ENCODE measurements around the gene NELFCD.
"Not testable (repeated sequence)": the region's sequence is repeated elsewhere in the genome, so short reads cannot be mapped to it uniquely, and the experiment has no call there.

Gene NELFCD, protein sequence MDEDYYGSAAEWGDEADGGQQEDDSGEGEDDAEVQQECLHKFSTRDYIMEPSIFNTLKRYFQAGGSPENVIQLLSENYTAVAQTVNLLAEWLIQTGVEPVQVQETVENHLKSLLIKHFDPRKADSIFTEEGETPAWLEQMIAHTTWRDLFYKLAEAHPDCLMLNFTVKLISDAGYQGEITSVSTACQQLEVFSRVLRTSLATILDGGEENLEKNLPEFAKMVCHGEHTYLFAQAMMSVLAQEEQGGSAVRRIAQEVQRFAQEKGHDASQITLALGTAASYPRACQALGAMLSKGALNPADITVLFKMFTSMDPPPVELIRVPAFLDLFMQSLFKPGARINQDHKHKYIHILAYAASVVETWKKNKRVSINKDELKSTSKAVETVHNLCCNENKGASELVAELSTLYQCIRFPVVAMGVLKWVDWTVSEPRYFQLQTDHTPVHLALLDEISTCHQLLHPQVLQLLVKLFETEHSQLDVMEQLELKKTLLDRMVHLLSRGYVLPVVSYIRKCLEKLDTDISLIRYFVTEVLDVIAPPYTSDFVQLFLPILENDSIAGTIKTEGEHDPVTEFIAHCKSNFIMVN

DNA sequence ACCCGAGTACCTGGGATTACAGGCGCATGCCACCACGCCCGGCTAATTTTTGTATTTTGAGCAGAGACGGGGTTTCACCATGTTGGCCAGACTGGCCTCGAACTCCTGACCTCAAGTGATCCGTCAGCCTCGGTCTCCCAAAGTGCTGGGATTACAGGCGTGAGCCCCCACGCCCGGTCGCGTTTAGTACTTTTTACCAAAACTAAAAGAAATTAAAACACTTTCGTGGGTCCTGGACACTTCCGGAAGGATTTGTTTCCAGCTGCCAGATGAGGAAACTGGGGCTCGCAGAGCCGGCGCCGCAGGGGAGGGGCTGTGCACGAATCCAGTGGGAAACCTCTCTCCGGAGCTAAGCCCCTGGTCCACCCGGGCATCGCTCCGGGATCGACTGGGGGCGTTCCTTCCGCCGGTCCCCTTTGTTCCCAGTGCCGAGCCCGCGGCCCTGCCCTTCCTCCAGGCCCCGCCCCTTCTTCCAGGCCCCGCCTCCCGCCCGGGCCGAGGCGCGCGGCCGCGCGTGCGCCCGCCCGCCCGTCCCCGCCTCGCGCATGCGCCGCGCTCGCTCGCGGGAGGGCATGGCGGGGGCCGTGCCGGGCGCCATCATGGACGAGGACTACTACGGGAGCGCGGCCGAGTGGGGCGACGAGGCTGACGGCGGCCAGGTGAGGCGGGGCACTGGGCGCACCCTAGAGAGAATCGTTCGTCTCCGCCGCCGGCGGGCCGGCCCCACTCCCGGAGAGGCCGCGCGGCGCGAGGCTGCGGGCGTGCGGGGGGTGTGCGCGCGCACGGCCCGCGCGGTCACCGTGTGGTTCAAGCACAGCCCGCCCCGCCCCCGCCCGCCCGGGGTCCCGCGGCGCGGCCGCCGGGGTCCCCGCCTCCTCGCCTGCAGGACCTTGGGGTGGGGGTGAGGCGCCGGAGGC lies at the start of gene NELFCD:
Gene NELFCD (plus strand): TSS at position 546 of the 917 bp plus-strand sequence. CDS start 54 bp downstream, at position 600.
- H3K27me3 Mint-ChIP-seq, result no peaks in the 10 kb centered on the region
- H3K27ac Mint-ChIP-seq, result peak within 1 kb of the TSS; percentile 81 to 88
- H3K4me3 Mint-ChIP-seq, result peak within 1 kb of the TSS; percentile 82 to 88
- peaks cover 29% of the 10 kb centered on the region for H3K4me1 Mint-ChIP-seq
- peaks cover 8 to 11% of the 10 kb centered on the region in 2 donors for H3K9me3 Mint-ChIP-seq
- ATAC-seq, result peak; percentile 87
- peak; percentile 85 to 88 for DNase-seq

DNA sequence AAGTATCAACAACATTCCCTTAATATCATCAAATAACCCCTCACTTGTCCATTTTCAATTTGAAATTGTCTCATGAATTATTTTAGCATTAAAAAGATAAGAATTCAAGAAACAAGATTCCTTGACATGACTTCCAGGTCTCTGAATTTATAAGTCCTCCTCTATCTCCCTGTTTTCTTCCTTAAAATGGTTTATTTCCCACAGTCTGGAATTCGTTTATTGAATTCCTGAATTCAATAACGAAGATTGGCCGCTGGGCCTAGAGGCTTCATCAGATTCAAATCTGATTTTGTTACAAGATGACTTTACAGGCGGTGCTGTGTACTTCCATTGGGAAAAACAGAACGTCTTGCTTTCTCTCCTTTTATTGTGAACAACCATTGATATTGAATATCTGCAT lies 48.9 kb upstream of the NELFCD start:
- Mint-ChIP-seq H3K4me3 (no peak overlapping the region), H3K27ac (no peak overlapping the region), H3K4me1 (no peaks in the 10 kb centered on the region), H3K27me3 (peaks cover 25% of the 10 kb centered on the region), H3K9me3 (no peaks in the 10 kb centered on the region)
- no peak for DNase-seq
- ATAC-seq, result no peak

DNA sequence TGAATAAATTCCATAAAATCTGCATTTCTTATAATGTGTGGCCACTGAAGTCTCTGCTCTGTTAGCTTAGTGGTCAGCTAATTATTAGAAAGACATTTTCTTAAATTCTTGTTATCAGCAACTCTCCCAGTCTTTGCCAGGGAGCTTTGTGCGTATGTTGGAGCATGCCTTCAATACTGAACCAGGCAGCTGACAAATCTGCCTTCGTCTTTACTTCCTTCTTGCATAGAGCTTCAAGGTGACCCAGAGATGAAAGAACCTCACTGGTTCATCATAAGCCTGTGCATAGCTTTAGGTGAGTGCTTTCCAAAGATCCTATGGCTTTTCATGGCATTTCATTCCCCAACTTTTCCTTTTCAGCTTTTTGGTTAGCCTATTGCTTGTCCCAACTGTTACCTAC lies 43.0 kb upstream of the NELFCD start:
- H3K4me1 Mint-ChIP-seq, result no peaks in the 10 kb centered on the region
- H3K27ac Mint-ChIP-seq, result no peak overlapping the region
- ATAC-seq (no peak), DNase-seq (no peak)
- H3K9me3 Mint-ChIP-seq, result no peaks in the 10 kb centered on the region
- H3K27me3 Mint-ChIP-seq, result peaks cover 11% of the 10 kb centered on the region
- no peak overlapping the region for H3K4me3 Mint-ChIP-seq

DNA sequence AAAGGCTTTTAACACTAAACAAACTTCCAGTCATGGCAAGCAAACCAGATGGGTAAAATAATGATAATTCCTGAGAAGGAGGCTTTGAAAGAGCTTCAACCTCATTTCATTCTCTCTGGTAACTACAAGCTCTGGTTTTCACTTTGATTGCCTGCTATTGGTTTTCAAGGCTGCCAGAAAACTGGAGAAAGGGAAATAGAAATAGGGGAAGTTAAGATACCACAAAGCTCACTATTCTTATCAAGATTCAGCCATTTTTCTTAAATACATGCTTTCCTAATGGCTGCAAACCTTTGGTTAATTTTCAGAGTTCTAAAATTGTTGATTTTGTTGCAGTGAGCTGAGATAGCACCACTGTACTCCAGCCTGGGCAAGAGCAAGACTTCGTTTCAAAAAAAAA lies 42.5 kb upstream of the NELFCD start:
- H3K27ac Mint-ChIP-seq, result no peak overlapping the region
- no peak overlapping the region for H3K4me3 Mint-ChIP-seq
- DNase-seq, result no peak
- H3K9me3 Mint-ChIP-seq, result no peaks in the 10 kb centered on the region
- H3K4me1 Mint-ChIP-seq, result no peaks in the 10 kb centered on the region
- peaks cover 11% of the 10 kb centered on the region for H3K27me3 Mint-ChIP-seq
- ATAC-seq, result no peak

DNA sequence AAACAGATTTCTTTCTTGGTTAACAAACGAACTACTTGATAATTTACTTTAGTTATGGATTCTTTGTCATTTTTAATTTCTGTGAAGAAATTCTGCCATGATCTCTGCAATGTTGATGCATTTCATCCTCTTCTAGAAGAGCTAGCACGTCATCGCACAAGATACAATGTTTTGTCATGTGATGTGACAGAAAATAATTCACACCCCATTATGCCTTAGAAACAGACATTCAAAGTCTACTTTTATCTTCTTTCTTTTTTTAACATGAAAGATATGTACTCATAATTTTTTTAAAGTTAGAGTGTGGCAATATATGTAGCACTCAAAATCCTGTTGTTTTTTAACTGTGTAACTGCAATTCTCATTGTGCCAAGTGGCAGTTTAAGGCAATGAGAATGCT lies 39.6 kb upstream of the NELFCD start:
- ATAC-seq (no peak), DNase-seq (no peak)
- Mint-ChIP-seq H3K9me3 (no peaks in the 10 kb centered on the region), H3K27ac (no peak overlapping the region), H3K4me1 (no peaks in the 10 kb centered on the region), H3K4me3 (no peak overlapping the region), H3K27me3 (peaks cover 11% of the 10 kb centered on the region)

DNA sequence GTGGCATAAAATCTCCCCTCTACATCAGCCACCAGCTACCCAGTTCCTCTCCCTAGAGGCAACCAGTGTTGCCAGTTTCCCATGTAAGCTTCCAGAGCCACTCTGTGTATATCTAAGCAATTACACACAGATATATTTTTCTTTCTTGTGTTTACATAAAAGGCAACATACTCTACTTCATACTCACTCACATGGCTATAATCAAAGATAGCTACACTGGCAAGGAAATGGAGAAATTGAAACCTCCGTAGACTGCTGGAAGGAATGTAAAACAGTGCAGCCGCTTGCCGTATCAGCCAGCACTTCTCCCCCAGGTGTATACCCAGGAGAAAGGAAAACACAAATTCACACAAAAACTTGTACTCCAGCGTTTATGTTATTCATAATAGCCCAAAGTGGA lies 38.5 kb upstream of the NELFCD start:
- no peak overlapping the region for H3K27ac Mint-ChIP-seq
- H3K9me3 Mint-ChIP-seq, result no peaks in the 10 kb centered on the region
- DNase-seq, result no peak
- ATAC-seq, result no peak
- no peaks in the 10 kb centered on the region for H3K4me1 Mint-ChIP-seq
- no peak overlapping the region for H3K4me3 Mint-ChIP-seq
- peaks cover 8% of the 10 kb centered on the region for H3K27me3 Mint-ChIP-seq

DNA sequence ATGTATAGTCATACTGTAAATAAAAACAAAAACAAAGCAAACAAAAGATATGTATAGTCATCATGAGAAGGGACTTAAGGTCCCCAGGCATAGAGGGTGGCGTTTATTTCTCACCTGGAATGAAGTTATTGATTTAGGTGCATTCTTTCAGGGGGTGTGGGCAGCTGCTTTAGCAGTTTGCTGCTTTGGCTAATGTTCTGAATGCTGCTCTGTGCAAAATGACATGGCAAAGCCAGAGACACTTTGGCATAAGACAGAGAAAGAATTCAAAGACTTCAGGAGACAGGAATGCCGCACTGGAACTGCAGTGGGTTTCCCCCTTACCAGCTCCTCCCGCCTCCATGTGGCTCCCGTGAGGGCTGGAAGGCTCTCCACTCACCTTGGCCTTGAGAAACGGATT lies 36.4 kb upstream of the NELFCD start:
- Mint-ChIP-seq H3K27ac (peak overlapping the region in 1 of 2 donors; percentile 20), H3K4me1 (no peaks in the 10 kb centered on the region), H3K9me3 (no peaks in the 10 kb centered on the region), H3K27me3 (no peaks in the 10 kb centered on the region), H3K4me3 (no peak overlapping the region)
- ATAC-seq (no peak), DNase-seq (no peak)

DNA sequence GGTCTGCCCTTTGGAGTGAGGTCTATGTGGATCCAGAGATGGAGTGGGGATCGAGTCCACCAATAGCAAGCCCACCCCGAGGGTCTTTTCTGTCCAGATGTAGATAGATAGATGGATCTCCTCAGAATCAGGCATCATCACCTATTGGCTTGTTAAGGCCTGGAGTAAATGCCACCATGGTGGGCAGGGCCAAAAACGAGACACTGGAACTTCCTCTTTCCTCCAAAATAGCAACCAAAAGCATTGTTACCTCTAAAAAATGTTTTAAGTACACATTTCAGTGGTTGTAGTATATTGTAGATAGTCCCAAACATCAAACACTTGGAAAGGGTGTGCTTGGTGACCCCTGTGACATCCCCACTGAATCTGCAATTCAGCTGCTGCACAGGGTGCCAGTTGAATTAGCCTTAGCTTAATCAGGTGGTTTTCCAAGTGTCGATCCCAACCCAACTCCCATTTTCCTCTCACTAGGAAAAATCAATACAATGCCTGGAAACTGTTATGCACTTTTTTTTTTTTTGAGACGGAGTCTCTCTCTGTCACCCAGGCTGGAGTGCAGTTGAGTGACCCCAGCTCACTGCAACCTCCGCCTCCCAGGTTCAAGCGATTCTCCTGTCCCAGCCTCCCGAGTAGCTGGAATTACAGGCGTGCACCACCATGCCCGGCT lies 35.0 kb upstream of the NELFCD start:
- ATAC-seq (no peak), DNase-seq (no peak)
- Mint-ChIP-seq H3K27ac (no peak overlapping the region), H3K9me3 (no peaks in the 10 kb centered on the region), H3K4me3 (no peak overlapping the region), H3K27me3 (peaks cover 6% of the 10 kb centered on the region), H3K4me1 (no peaks in the 10 kb centered on the region)

DNA sequence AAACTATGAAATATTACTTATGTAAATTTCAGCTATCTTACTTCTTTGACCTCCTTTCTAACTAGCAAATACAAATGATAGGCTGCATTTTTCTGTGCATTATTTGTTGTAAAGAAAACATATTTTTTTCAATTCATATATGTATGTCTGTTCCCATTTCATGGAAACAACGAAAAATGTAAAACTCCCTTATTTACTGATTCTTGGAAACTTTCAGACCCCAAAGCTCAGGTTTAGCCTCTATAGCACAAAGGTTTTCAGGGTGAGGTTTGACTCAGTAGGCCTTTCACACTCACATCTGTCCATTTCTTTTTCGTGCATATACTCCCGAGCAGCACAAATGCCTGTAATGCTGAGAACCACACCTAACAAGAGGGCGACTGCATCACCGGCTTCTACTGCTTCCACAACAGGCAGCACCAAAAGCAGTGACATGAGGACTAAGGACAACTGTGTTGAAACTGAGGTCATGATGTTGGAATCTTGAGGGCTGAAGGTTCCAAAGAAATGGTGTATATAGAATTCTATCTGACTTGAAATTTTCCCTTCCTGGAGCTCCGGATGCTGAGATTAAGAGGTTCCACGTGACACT lies 33.2 kb upstream of the NELFCD start:
- not testable (repeated sequence) for H3K4me1 Mint-ChIP-seq, H3K27me3 Mint-ChIP-seq, H3K27ac Mint-ChIP-seq, H3K9me3 Mint-ChIP-seq, DNase-seq, H3K4me3 Mint-ChIP-seq, ATAC-seq

DNA sequence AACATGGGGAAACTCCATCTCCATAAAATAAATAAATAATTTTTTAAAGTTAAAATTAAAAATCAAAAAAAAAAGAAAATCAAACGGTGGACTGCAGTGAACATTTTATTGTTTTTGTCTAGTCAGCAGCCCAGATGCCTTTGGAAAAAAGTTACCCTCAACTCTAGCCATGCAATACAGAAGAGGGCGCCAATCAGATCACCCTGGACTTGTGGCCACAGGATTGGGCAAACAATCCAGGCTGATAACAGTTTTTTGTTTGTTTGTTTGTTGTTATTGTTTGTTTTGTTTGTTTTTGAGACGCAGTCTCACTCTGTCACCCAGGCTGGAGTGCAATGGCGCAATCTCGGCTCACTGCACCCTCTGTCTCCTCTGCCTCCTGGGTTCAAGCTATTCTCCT lies 30.5 kb upstream of the NELFCD start:
- H3K4me3 Mint-ChIP-seq, result no peak overlapping the region
- peaks cover 8% of the 10 kb centered on the region for H3K27me3 Mint-ChIP-seq
- H3K4me1 Mint-ChIP-seq, result no peaks in the 10 kb centered on the region
- ATAC-seq (no peak), DNase-seq (no peak)
- no peaks in the 10 kb centered on the region for H3K9me3 Mint-ChIP-seq
- no peak overlapping the region for H3K27ac Mint-ChIP-seq

DNA sequence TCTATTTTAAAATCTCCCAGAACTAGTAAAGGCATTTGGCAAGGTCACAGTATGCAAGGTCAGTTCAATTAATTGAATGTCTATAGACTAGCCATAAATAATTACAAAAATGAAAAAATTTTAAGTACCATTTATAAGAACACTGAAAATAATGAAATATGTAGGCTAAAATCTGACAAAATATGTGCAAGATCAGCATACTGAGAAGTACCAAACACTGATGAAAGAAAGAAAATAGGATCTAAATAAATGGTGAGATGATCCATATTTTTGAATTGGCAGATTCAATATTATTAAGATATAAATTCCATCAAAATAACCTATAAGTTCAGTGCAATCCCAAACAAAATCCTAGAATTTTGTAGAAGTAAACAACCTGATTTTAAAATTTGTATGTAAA lies 28.0 kb upstream of the NELFCD start:
- no peaks in the 10 kb centered on the region for H3K9me3 Mint-ChIP-seq
- H3K4me1 Mint-ChIP-seq, result no peaks in the 10 kb centered on the region
- H3K27me3 Mint-ChIP-seq, result peaks cover 8% of the 10 kb centered on the region
- DNase-seq (no peak), ATAC-seq (no peak)
- H3K27ac Mint-ChIP-seq, result no peak overlapping the region
- no peak overlapping the region for H3K4me3 Mint-ChIP-seq

DNA sequence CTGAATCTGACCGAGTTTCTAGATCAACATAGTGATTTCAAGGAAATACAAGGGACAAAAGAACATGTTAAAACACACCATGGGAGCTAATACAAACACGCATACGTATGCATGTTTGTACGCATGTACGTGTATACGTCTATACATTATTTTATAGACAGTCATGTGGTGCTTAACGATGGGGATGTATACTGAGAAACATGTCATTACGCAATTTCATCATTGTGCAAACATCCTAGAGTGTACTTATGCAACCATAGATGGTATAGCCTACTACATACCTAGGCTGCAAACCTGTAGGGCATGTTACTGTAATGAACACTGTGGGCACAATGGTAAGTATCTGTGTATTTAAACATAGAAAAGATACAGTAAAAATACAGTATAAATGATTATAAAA lies 25.0 kb upstream of the NELFCD start:
- Mint-ChIP-seq H3K27ac (no peak overlapping the region), H3K27me3 (peaks cover 8% of the 10 kb centered on the region), H3K4me3 (no peak overlapping the region), H3K9me3 (no peaks in the 10 kb centered on the region), H3K4me1 (no peaks in the 10 kb centered on the region)
- ATAC-seq (no peak), DNase-seq (no peak)

DNA sequence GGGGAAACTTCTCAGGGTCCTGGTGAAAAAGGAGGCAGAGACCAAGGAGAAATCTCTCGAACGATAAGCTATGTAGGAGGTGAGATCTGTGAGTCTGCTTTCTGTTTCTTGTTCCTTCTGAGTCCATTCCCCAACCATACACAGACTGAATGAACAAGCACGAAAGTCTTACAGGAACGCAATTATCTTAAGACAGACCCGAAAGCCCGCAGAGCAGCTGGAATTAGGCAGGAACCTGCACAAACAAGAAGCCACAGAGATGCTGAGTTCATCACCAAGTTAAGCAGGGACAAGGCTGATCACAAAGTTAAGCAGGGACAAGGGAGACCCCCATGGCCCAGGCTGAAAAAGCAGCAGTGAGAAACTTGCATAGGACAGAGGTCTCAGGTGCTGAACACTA lies 21.4 kb upstream of the NELFCD start:
- peaks cover 7% of the 10 kb centered on the region for H3K27me3 Mint-ChIP-seq
- no peak for ATAC-seq
- H3K27ac Mint-ChIP-seq, result peak overlapping the region in 1 of 2 donors; percentile 35
- H3K9me3 Mint-ChIP-seq, result no peaks in the 10 kb centered on the region
- no peak overlapping the region for H3K4me3 Mint-ChIP-seq
- H3K4me1 Mint-ChIP-seq, result no peaks in the 10 kb centered on the region
- DNase-seq, result no peak

DNA sequence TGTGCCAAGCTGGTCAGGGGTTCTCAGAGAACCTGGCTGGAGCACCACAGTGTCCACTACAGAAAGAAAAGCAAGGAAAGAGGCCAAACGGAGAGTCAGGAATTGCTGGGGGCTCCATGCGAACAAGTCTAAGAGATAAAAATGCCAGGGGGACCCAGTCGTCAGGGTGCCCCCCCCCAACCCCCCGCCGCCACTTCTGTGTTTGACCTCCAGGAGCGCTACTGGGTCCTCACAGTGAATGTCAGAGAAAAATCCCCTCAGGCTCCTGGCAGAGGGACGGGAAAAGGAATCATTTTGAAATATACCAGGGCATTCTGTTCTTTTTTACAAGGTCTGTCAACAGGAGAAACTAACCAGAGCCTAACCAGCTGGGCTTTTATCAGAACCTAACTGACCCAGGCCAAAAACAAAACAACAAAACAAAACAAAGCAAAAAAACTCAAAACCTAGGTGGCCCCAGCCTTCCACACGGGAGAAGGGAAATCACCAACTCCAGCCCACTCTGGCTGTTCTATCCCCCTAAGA lies 17.9 kb upstream of the NELFCD start:
- H3K27me3 Mint-ChIP-seq, result peaks cover 7% of the 10 kb centered on the region
- no peaks in the 10 kb centered on the region for H3K4me1 Mint-ChIP-seq
- H3K27ac Mint-ChIP-seq, result no peak overlapping the region
- H3K4me3 Mint-ChIP-seq, result no peak overlapping the region
- DNase-seq, result no peak
- no peak for ATAC-seq
- H3K9me3 Mint-ChIP-seq, result no peaks in the 10 kb centered on the region

DNA sequence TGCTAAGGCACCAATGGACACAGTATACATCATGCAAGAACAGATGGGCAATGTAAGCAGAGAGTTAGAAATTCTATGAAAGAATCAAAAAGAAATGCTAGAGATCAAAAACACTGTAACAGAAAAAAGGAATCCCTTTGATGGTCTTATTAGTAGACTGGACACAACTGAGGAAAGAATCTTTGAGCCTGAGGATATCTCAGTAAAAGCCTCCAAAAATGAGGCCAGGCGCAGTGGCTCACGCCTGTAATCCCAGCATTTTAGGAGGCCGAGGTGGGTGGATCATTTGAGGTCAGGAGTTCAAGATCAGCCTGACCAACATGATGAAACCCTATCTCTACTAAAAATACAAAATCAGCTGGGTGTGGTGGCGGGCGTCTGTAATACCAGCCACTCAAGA lies 17.1 kb upstream of the NELFCD start:
- not testable (repeated sequence) for H3K27me3 Mint-ChIP-seq, H3K27ac Mint-ChIP-seq, H3K4me1 Mint-ChIP-seq, ATAC-seq, H3K9me3 Mint-ChIP-seq, DNase-seq, H3K4me3 Mint-ChIP-seq
